HEK293 (cell line): Measurements from ENCODE around the gene LMO1.

Experiments
- EGR2 ChIP-seq: fragments of 450-650 bp; formaldehyde crosslinking; IDR thresholded peaks from 2 replicates; pipeline ENCODE4 v1.5.1; 2016; ENCODE audit warnings: low read depth, missing biosample characterization, missing genetic modification characterization
- SP2 ChIP-seq: fragments of 450-650 bp; formaldehyde crosslinking; IDR thresholded peaks from 2 replicates; pipeline ENCODE4 v1.5.1; 2016; ENCODE audit warnings: missing biosample characterization, missing genetic modification characterization
- ZNF571 ChIP-seq: fragments of 450-650 bp; formaldehyde crosslinking; IDR thresholded peaks from 2 replicates; pipeline ENCODE4 v1.5.0; 2017; ENCODE audit warnings: missing biosample characterization, missing genetic modification characterization
- TF ChIP-seq, protein P1 (sequence below): fragments of 450-650 bp; formaldehyde crosslinking; IDR thresholded peaks from 2 replicates; pipeline ENCODE4 v1.5.1; 2016; ENCODE audit warnings: missing biosample characterization, missing genetic modification characterization
- TF ChIP-seq, protein P2 (sequence below): fragments of 450-650 bp; formaldehyde crosslinking; IDR thresholded peaks from 2 replicates; pipeline ENCODE4 v1.5.1; 2016; ENCODE audit warnings: missing biosample characterization, missing genetic modification characterization
- TF ChIP-seq, protein P3 (sequence below): fragments of 450-650 bp; formaldehyde crosslinking; conservative IDR thresholded peaks from 2 replicates; pipeline ENCODE4 v1.5.1; 2016; ENCODE audit warnings: low read depth, missing biosample characterization, missing genetic modification characterization
- TF ChIP-seq, protein P4 (sequence below): fragments of 450-650 bp; formaldehyde crosslinking; IDR thresholded peaks from 2 replicates; pipeline ENCODE4 v1.5.1; 2016; ENCODE audit warnings: missing biosample characterization, missing genetic modification characterization
- TF ChIP-seq, protein P5 (sequence below): fragments of 450-650 bp; formaldehyde crosslinking; IDR thresholded peaks from 2 replicates; pipeline ENCODE4 v1.5.1; 2016; ENCODE audit warnings: missing biosample characterization, missing genetic modification characterization

DNA sequence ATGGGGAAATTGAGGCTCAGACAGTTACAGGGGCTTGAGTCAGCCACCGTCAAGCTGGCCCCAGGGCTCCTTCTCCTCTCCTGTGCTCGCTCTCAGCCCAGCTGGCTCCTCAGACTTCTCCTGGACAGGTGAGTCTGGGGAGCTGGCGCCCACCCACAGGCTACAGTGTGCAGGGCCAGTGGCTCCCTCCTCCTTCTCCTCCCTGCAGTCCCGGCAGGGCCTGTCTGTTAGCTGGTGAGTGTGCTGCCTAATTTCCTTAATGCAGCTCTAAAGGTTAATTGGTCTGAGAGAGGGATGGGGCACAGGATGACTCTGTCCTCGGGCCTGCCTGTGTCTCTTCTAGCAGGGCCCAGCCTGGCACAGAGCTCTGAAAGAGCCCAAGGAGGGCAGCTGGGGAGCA lies 31.7 kb downstream of the LMO1 start:
- TF ChIP-seq, protein P1, sequence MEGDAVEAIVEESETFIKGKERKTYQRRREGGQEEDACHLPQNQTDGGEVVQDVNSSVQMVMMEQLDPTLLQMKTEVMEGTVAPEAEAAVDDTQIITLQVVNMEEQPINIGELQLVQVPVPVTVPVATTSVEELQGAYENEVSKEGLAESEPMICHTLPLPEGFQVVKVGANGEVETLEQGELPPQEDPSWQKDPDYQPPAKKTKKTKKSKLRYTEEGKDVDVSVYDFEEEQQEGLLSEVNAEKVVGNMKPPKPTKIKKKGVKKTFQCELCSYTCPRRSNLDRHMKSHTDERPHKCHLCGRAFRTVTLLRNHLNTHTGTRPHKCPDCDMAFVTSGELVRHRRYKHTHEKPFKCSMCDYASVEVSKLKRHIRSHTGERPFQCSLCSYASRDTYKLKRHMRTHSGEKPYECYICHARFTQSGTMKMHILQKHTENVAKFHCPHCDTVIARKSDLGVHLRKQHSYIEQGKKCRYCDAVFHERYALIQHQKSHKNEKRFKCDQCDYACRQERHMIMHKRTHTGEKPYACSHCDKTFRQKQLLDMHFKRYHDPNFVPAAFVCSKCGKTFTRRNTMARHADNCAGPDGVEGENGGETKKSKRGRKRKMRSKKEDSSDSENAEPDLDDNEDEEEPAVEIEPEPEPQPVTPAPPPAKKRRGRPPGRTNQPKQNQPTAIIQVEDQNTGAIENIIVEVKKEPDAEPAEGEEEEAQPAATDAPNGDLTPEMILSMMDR = no peak
- TF ChIP-seq, protein P2, sequence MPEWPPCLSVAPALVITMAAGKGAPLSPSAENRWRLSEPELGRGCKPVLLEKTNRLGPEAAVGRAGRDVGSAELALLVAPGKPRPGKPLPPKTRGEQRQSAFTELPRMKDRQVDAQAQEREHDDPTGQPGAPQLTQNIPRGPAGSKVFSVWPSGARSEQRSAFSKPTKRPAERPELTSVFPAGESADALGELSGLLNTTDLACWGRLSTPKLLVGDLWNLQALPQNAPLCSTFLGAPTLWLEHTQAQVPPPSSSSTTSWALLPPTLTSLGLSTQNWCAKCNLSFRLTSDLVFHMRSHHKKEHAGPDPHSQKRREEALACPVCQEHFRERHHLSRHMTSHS (tag by site-specific recombination) = no peak
- TF ChIP-seq, protein P3, sequence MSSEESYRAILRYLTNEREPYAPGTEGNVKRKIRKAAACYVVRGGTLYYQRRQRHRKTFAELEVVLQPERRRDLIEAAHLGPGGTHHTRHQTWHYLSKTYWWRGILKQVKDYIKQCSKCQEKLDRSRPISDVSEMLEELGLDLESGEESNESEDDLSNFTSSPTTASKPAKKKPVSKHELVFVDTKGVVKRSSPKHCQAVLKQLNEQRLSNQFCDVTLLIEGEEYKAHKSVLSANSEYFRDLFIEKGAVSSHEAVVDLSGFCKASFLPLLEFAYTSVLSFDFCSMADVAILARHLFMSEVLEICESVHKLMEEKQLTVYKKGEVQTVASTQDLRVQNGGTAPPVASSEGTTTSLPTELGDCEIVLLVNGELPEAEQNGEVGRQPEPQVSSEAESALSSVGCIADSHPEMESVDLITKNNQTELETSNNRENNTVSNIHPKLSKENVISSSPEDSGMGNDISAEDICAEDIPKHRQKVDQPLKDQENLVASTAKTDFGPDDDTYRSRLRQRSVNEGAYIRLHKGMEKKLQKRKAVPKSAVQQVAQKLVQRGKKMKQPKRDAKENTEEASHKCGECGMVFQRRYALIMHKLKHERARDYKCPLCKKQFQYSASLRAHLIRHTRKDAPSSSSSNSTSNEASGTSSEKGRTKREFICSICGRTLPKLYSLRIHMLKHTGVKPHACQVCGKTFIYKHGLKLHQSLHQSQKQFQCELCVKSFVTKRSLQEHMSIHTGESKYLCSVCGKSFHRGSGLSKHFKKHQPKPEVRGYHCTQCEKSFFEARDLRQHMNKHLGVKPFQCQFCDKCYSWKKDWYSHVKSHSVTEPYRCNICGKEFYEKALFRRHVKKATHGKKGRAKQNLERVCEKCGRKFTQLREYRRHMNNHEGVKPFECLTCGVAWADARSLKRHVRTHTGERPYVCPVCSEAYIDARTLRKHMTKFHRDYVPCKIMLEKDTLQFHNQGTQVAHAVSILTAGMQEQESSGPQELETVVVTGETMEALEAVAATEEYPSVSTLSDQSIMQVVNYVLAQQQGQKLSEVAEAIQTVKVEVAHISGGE (tag by site-specific recombination) = no peak
- TF ChIP-seq SP2 (tag by site-specific recombination) (no peak), ZNF571 (tag by site-specific recombination) (no peak), EGR2 (tag by site-specific recombination) (no peak)
- TF ChIP-seq, protein P4, sequence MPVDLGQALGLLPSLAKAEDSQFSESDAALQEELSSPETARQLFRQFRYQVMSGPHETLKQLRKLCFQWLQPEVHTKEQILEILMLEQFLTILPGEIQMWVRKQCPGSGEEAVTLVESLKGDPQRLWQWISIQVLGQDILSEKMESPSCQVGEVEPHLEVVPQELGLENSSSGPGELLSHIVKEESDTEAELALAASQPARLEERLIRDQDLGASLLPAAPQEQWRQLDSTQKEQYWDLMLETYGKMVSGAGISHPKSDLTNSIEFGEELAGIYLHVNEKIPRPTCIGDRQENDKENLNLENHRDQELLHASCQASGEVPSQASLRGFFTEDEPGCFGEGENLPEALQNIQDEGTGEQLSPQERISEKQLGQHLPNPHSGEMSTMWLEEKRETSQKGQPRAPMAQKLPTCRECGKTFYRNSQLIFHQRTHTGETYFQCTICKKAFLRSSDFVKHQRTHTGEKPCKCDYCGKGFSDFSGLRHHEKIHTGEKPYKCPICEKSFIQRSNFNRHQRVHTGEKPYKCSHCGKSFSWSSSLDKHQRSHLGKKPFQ (tag by site-specific recombination) = no peak
- TF ChIP-seq, protein P5, sequence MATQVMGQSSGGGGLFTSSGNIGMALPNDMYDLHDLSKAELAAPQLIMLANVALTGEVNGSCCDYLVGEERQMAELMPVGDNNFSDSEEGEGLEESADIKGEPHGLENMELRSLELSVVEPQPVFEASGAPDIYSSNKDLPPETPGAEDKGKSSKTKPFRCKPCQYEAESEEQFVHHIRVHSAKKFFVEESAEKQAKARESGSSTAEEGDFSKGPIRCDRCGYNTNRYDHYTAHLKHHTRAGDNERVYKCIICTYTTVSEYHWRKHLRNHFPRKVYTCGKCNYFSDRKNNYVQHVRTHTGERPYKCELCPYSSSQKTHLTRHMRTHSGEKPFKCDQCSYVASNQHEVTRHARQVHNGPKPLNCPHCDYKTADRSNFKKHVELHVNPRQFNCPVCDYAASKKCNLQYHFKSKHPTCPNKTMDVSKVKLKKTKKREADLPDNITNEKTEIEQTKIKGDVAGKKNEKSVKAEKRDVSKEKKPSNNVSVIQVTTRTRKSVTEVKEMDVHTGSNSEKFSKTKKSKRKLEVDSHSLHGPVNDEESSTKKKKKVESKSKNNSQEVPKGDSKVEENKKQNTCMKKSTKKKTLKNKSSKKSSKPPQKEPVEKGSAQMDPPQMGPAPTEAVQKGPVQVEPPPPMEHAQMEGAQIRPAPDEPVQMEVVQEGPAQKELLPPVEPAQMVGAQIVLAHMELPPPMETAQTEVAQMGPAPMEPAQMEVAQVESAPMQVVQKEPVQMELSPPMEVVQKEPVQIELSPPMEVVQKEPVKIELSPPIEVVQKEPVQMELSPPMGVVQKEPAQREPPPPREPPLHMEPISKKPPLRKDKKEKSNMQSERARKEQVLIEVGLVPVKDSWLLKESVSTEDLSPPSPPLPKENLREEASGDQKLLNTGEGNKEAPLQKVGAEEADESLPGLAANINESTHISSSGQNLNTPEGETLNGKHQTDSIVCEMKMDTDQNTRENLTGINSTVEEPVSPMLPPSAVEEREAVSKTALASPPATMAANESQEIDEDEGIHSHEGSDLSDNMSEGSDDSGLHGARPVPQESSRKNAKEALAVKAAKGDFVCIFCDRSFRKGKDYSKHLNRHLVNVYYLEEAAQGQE (tag by site-specific recombination) = no peak
